GM23338 (cell line): ENCODE measurements around the gene KCNAB1. TPM values are rescaled to one million over a fixed set of nuclear protein-coding genes. Genes with fewer than 3 reads are reported as not detected.

Experiments used
- ATAC-seq: fragments of 200-7000 bp; cut with Tn5 transposase; 3 replicates; pipeline ENCODE4 v1.9.1; 2020
- DNase-seq: peaks from one replicate; pipeline ENCODE4 v3.0.0-alpha.2; 2015; ENCODE audit warnings: low spot score
- H2AFZ ChIP-seq: fragments of 200-600 bp; sonication (generic); 2 replicates; pipeline ENCODE4 v1.8.0; 2016; ENCODE audit warnings: antibody characterized with exemption, mild to moderate bottlenecking, moderate library complexity
- H3F3A ChIP-seq: fragments of 200-600 bp; sonication (generic); replicated peaks from 2 replicates; pipeline ENCODE4 v1.8.0; 2017; ENCODE audit warnings: antibody characterized with exemption, mixed run types, low read depth
- H3K27ac ChIP-seq: fragments of 200-600 bp; sonication (generic); 2 replicates; pipeline ENCODE4 v1.6.1; 2016; ENCODE audit warnings: low read depth
- H3K27me3 ChIP-seq: fragments of 200-600 bp; sonication (generic); 2 replicates; pipeline ENCODE4 v1.8.0; 2016; ENCODE audit warnings: mild to moderate bottlenecking, mixed run types, moderate library complexity; ENCODE audit not compliant: insufficient read depth
- H3K36me3 ChIP-seq: fragments of 200-600 bp; sonication (generic); 2 replicates; pipeline ENCODE4 v1.8.0; 2016; ENCODE audit warnings: mild to moderate bottlenecking; ENCODE audit not compliant: insufficient read depth
- H3K4me1 ChIP-seq: fragments of 200-600 bp; sonication (generic); 2 replicates; pipeline ENCODE4 v1.8.0; 2016; ENCODE audit warnings: mild to moderate bottlenecking, moderate library complexity; ENCODE audit not compliant: insufficient read depth
- H3K4me2 ChIP-seq: fragments of 200-600 bp; sonication (generic); 2 replicates; pipeline ENCODE4 v1.7.1; 2017; ENCODE audit warnings: mixed run types
- H3K4me3 ChIP-seq: fragments of 200-600 bp; sonication (generic); 2 replicates; pipeline ENCODE4 v1.6.1; 2016; ENCODE audit warnings: mixed run types
- H3K79me2 ChIP-seq: fragments of 200-600 bp; sonication (generic); replicated peaks from 2 replicates; pipeline ENCODE4 v1.8.0; 2017; ENCODE audit warnings: mild to moderate bottlenecking; ENCODE audit not compliant: insufficient read depth
- H3K9me2 ChIP-seq: fragments of 200-600 bp; sonication (generic); 2 replicates; pipeline ENCODE4 v1.8.0; 2017; ENCODE audit not compliant: insufficient read depth
- H4K20me1 ChIP-seq: fragments of 200-600 bp; sonication (generic); replicated peaks from 2 replicates; pipeline ENCODE4 v1.8.0; 2017; ENCODE audit warnings: mild to moderate bottlenecking; ENCODE audit not compliant: insufficient read depth
- H3K27ac Mint-ChIP-seq: 2 replicates; pipeline ENCODE4 v1.8.0; 2020; ENCODE audit warnings: inconsistent platforms, mild to moderate bottlenecking, moderate library complexity, mixed read lengths
- H3K27me3 Mint-ChIP-seq: 3 replicates; pipeline ENCODE4 v1.8.0; 2022; ENCODE audit warnings: low read depth, mild to moderate bottlenecking, moderate library complexity, mixed read lengths, inconsistent platforms; ENCODE audit not compliant: insufficient read depth, poor library complexity
- H3K36me3 Mint-ChIP-seq: 3 replicates; pipeline ENCODE4 v1.8.0; 2021; ENCODE audit warnings: low read depth, mild to moderate bottlenecking, inconsistent platforms, moderate library complexity, mixed read lengths
- H3K4me1 Mint-ChIP-seq: 3 replicates; pipeline ENCODE4 v1.8.0; 2020; ENCODE audit warnings: mild to moderate bottlenecking, inconsistent platforms, mixed read lengths
- H3K4me3 Mint-ChIP-seq: 3 replicates; pipeline ENCODE4 v1.8.0; 2021; ENCODE audit warnings: moderate library complexity, mild to moderate bottlenecking, inconsistent platforms, mixed read lengths
- H3K9me3 Mint-ChIP-seq: 3 replicates; pipeline ENCODE4 v1.8.0; 2020; ENCODE audit warnings: moderate library complexity, mild to moderate bottlenecking, inconsistent platforms, mixed read lengths
- CREB1 ChIP-seq: fragments of 250-450 bp; sonication (Bioruptor Pico); IDR thresholded peaks from 2 replicates; pipeline ENCODE4 v1.5.0; 2020; ENCODE audit warnings: low read depth, mild to moderate bottlenecking, moderate library complexity
- EZH2 ChIP-seq: fragments of 200-600 bp; sonication (generic); IDR thresholded peaks from one replicate; pipeline ENCODE4 v1.8.0; 2017; ENCODE audit warnings: antibody characterized with exemption, mild to moderate bottlenecking, low read depth; ENCODE audit not compliant: unreplicated experiment
- EZH2phosphoT487 ChIP-seq: fragments of 200-600 bp; sonication (generic); IDR thresholded peaks from one replicate; pipeline ENCODE4 v1.8.1; 2018; ENCODE audit warnings: antibody characterized with exemption; ENCODE audit not compliant: unreplicated experiment
- JUNB ChIP-seq: IDR thresholded peaks from one replicate; pipeline ENCODE4 v1.6.1; 2016; ENCODE audit warnings: antibody characterized with exemption; ENCODE audit not compliant: unreplicated experiment
- NANOG ChIP-seq: IDR thresholded peaks from 2 replicates; pipeline ENCODE4 v1.6.1; 2016; ENCODE audit warnings: antibody characterized with exemption, borderline replicate concordance
- POLR2AphosphoS5 ChIP-seq: IDR thresholded peaks from 2 replicates; pipeline ENCODE4 v1.6.1; 2016; ENCODE audit warnings: antibody characterized with exemption, low read depth
- STAT1 ChIP-seq: IDR thresholded peaks from one replicate; pipeline ENCODE4 v1.6.1; 2016; ENCODE audit warnings: antibody characterized with exemption; ENCODE audit not compliant: unreplicated experiment
- ZNF114 ChIP-seq: fragments of 250-450 bp; sonication (Bioruptor Pico); IDR thresholded peaks from 2 replicates; pipeline ENCODE4 v1.5.0; 2020; ENCODE audit warnings: mild to moderate bottlenecking, moderate library complexity
- ZNF331 ChIP-seq: fragments of 250-450 bp; sonication (Bioruptor Pico); IDR thresholded peaks from 2 replicates; pipeline ENCODE4 v1.5.0; 2020; ENCODE audit warnings: low read depth, mild to moderate bottlenecking, moderate library complexity
- polyA plus RNA-seq: library from polyadenylated mRNA; unstranded; fragments of >200 nt; fragmentation: Nextera tagmentation; extraction: Ambion mirVana; gene quantifications from 2 replicates; pipeline ENCODE4 v1.2.1, GENCODE V29; 2016
- total RNA-seq: library from RNA; depleted of rRNA; stranded (reverse); fragments of >200 nt; shearing (Covaris generic); gene quantifications from 2 replicates; pipeline ENCODE4 v1.2.3, GENCODE V29; 2014
- TF ChIP-seq, protein P1 (sequence below): IDR thresholded peaks from one replicate; pipeline ENCODE4 v1.6.1; 2018; ENCODE audit warnings: antibody characterized with exemption; ENCODE audit not compliant: unreplicated experiment
- TF ChIP-seq, protein P2 (sequence below), 2 experiments: fragments of 200-600 bp in 1 of 2; sonication (generic) in 1 of 2; conservative IDR thresholded peaks; 2 replicates each; pipeline versions ENCODE4 v1.5.1 to v1.6.1; 2016 to 2017; ENCODE audit warnings: antibody characterized with exemption in 2 of 2, low read depth in 2 of 2, mild to moderate bottlenecking in 2 of 2, moderate library complexity in 1 of 2
- TF ChIP-seq, protein P3 (sequence below): fragments of 250-450 bp; sonication (Bioruptor Pico); IDR thresholded peaks from 2 replicates; pipeline ENCODE4 v1.5.0; 2020; ENCODE audit warnings: mild to moderate bottlenecking, moderate library complexity
- TF ChIP-seq, protein P4 (sequence below): IDR thresholded peaks from 2 replicates; pipeline ENCODE4 v1.6.1; 2016; ENCODE audit warnings: antibody characterized with exemption

The KCNAB1 gene
- total and polyA plus RNA-seq, 2 experiments from 2014 or later, result 0.69 to 2.6 TPM

DNA sequence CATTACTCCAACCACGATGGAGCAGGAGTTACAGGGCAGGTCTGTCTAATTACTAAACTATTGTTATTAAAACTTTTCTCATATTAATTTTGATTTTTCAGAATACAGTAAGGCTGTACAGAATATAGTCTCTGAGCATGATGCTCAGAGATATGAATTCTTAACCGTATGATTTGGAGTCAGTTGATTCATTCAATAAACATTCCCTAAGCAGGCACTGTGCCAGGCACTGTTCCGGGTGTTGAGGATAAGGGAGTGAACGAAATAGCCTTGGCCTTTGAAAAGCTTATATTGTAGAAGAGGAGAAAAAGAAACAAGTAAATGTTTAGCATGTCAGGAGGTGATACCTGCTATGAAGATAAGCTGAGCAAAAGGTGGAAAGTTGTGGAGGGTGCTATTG lies 187.3 kb downstream of the KCNAB1 start:
- Histone ChIP-seq H3K9me2 (0 out of 2 replicates have a peak, but pooled peaks cover 9% of the 10 kb centered on the region), H3K27me3 (no peaks in the 10 kb centered on the region), H3K4me3 (no peak overlapping the region), H3K4me1 (peaks cover 14% of the 10 kb centered on the region), H3K36me3 (no peaks in the 10 kb centered on the region), H2AFZ (no peak overlapping the region), H3F3A (no peaks in the 10 kb centered on the region), H3K4me2 (no peak overlapping the region), H3K79me2 (no peaks in the 10 kb centered on the region), H3K27ac (no peak overlapping the region), H4K20me1 (no peaks in the 10 kb centered on the region)
- no peak overlapping the region; the same call in 1 of the 2 replicates for H3K27ac Mint-ChIP-seq
- DNase-seq (no peak), ATAC-seq (no peak)
- TF ChIP-seq EZH2, result no peak
- TF ChIP-seq, protein P1, sequence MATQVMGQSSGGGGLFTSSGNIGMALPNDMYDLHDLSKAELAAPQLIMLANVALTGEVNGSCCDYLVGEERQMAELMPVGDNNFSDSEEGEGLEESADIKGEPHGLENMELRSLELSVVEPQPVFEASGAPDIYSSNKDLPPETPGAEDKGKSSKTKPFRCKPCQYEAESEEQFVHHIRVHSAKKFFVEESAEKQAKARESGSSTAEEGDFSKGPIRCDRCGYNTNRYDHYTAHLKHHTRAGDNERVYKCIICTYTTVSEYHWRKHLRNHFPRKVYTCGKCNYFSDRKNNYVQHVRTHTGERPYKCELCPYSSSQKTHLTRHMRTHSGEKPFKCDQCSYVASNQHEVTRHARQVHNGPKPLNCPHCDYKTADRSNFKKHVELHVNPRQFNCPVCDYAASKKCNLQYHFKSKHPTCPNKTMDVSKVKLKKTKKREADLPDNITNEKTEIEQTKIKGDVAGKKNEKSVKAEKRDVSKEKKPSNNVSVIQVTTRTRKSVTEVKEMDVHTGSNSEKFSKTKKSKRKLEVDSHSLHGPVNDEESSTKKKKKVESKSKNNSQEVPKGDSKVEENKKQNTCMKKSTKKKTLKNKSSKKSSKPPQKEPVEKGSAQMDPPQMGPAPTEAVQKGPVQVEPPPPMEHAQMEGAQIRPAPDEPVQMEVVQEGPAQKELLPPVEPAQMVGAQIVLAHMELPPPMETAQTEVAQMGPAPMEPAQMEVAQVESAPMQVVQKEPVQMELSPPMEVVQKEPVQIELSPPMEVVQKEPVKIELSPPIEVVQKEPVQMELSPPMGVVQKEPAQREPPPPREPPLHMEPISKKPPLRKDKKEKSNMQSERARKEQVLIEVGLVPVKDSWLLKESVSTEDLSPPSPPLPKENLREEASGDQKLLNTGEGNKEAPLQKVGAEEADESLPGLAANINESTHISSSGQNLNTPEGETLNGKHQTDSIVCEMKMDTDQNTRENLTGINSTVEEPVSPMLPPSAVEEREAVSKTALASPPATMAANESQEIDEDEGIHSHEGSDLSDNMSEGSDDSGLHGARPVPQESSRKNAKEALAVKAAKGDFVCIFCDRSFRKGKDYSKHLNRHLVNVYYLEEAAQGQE, result no peak
- TF ChIP-seq, protein P2, sequence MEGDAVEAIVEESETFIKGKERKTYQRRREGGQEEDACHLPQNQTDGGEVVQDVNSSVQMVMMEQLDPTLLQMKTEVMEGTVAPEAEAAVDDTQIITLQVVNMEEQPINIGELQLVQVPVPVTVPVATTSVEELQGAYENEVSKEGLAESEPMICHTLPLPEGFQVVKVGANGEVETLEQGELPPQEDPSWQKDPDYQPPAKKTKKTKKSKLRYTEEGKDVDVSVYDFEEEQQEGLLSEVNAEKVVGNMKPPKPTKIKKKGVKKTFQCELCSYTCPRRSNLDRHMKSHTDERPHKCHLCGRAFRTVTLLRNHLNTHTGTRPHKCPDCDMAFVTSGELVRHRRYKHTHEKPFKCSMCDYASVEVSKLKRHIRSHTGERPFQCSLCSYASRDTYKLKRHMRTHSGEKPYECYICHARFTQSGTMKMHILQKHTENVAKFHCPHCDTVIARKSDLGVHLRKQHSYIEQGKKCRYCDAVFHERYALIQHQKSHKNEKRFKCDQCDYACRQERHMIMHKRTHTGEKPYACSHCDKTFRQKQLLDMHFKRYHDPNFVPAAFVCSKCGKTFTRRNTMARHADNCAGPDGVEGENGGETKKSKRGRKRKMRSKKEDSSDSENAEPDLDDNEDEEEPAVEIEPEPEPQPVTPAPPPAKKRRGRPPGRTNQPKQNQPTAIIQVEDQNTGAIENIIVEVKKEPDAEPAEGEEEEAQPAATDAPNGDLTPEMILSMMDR (conservative IDR thresholded peaks at IDR 0.05; ENCODE audit: low read depth in 2 of 2), result no peak
- TF ChIP-seq ZNF114, result no peak
- no peak for TF ChIP-seq CREB1
- TF ChIP-seq NANOG, result no peak
- TF ChIP-seq, protein P3, sequence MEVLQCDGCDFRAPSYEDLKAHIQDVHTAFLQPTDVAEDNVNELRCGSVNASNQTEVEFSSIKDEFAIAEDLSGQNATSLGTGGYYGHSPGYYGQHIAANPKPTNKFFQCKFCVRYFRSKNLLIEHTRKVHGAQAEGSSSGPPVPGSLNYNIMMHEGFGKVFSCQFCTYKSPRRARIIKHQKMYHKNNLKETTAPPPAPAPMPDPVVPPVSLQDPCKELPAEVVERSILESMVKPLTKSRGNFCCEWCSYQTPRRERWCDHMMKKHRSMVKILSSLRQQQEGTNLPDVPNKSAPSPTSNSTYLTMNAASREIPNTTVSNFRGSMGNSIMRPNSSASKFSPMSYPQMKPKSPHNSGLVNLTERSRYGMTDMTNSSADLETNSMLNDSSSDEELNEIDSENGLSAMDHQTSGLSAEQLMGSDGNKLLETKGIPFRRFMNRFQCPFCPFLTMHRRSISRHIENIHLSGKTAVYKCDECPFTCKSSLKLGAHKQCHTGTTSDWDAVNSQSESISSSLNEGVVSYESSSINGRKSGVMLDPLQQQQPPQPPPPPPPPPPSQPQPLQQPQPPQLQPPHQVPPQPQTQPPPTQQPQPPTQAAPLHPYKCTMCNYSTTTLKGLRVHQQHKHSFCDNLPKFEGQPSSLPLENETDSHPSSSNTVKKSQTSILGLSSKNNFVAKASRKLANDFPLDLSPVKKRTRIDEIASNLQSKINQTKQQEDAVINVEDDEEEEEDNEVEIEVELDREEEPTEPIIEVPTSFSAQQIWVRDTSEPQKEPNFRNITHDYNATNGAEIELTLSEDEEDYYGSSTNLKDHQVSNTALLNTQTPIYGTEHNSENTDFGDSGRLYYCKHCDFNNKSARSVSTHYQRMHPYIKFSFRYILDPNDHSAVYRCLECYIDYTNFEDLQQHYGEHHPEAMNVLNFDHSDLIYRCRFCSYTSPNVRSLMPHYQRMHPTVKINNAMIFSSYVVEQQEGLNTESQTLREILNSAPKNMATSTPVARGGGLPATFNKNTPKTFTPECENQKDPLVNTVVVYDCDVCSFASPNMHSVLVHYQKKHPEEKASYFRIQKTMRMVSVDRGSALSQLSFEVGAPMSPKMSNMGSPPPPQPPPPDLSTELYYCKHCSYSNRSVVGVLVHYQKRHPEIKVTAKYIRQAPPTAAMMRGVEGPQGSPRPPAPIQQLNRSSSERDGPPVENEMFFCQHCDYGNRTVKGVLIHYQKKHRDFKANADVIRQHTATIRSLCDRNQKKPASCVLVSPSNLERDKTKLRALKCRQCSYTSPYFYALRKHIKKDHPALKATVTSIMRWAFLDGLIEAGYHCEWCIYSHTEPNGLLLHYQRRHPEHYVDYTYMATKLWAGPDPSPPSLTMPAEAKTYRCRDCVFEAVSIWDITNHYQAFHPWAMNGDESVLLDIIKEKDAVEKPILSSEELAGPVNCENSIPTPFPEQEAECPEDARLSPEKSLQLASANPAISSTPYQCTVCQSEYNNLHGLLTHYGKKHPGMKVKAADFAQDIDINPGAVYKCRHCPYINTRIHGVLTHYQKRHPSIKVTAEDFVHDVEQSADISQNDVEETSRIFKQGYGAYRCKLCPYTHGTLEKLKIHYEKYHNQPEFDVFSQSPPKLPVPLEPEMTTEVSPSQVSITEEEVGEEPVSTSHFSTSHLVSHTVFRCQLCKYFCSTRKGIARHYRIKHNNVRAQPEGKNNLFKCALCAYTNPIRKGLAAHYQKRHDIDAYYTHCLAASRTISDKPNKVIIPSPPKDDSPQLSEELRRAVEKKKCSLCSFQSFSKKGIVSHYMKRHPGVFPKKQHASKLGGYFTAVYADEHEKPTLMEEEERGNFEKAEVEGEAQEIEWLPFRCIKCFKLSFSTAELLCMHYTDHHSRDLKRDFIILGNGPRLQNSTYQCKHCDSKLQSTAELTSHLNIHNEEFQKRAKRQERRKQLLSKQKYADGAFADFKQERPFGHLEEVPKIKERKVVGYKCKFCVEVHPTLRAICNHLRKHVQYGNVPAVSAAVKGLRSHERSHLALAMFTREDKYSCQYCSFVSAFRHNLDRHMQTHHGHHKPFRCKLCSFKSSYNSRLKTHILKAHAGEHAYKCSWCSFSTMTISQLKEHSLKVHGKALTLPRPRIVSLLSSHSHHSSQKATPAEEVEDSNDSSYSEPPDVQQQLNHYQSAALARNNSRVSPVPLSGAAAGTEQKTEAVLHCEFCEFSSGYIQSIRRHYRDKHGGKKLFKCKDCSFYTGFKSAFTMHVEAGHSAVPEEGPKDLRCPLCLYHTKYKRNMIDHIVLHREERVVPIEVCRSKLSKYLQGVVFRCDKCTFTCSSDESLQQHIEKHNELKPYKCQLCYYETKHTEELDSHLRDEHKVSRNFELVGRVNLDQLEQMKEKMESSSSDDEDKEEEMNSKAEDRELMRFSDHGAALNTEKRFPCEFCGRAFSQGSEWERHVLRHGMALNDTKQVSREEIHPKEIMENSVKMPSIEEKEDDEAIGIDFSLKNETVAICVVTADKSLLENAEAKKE (CRISPR knock-in tag), result no peak
- TF ChIP-seq STAT1, result no peak
- TF ChIP-seq ZNF331 (CRISPR knock-in tag), result no peak
- TF ChIP-seq, protein P4, sequence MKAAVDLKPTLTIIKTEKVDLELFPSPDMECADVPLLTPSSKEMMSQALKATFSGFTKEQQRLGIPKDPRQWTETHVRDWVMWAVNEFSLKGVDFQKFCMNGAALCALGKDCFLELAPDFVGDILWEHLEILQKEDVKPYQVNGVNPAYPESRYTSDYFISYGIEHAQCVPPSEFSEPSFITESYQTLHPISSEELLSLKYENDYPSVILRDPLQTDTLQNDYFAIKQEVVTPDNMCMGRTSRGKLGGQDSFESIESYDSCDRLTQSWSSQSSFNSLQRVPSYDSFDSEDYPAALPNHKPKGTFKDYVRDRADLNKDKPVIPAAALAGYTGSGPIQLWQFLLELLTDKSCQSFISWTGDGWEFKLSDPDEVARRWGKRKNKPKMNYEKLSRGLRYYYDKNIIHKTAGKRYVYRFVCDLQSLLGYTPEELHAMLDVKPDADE, result no peak
- no peak for TF ChIP-seq POLR2AphosphoS5
- TF ChIP-seq EZH2phosphoT487, result no peak
- TF ChIP-seq JUNB, result no peak
- H3K9me3 Mint-ChIP-seq, result no peaks in the 10 kb centered on the region
- peaks cover 4% of the 10 kb centered on the region for H3K27me3 Mint-ChIP-seq
- no peaks in the 10 kb centered on the region for H3K36me3 Mint-ChIP-seq
- H3K4me3 Mint-ChIP-seq, result no peak overlapping the region
- peaks cover 19% of the 10 kb centered on the region for H3K4me1 Mint-ChIP-seq
